HepG2 (cell line): Measurements from ENCODE around the gene UST. TPM values are rescaled to one million over a fixed set of nuclear protein-coding genes. Genes with fewer than 3 reads are reported as not detected.
A peak's percentile ranks its signal among the peaks of the same experiment; 100 is the strongest.

Source experiments
- ATAD3A ChIP-seq: sonication (generic); formaldehyde crosslinking; IDR thresholded peaks from 2 replicates; pipeline ENCODE4 v1.4.0; 2020; ENCODE audit warnings: missing genetic modification reagents
- ELF3 ChIP-seq: IDR thresholded peaks from 2 replicates; pipeline ENCODE4 v1.6.1; 2016; ENCODE audit warnings: missing genetic modification reagents, missing compliant biosample characterization
- KDM5A ChIP-seq: fragments of 200-600 bp; sonication (generic); IDR thresholded peaks from 2 replicates; pipeline ENCODE4 v1.7.0; 2018; ENCODE audit warnings: antibody characterized with exemption, mild to moderate bottlenecking, low read length, borderline replicate concordance
- PAXIP1 ChIP-seq: sonication (generic); formaldehyde crosslinking; conservative IDR thresholded peaks from 2 replicates; pipeline ENCODE4 v1.4.0; 2020; ENCODE audit warnings: mild to moderate bottlenecking, missing genetic modification reagents, moderate library complexity
- RAD51 ChIP-seq: fragments of 450-650 bp; IDR thresholded peaks from 2 replicates; pipeline ENCODE4 v1.6.1; 2016; ENCODE audit warnings: borderline replicate concordance
- RXRA ChIP-seq: sonication (generic); formaldehyde crosslinking; IDR thresholded peaks from 2 replicates; pipeline ENCODE4 v1.5.1; 2020; ENCODE audit warnings: missing genetic modification reagents
- SMAD3 ChIP-seq: sonication (generic); formaldehyde crosslinking; IDR thresholded peaks from 2 replicates; pipeline ENCODE4 v1.4.0; 2020; ENCODE audit warnings: missing genetic modification reagents
- SRSF9 ChIP-seq: fragments of 200-400 bp; formaldehyde crosslinking; IDR thresholded peaks from 2 replicates; pipeline ENCODE4 v1.6.1; 2018; ENCODE audit warnings: borderline replicate concordance, mild to moderate bottlenecking, low read depth, low read length; ENCODE audit not compliant: insufficient read depth, poor library complexity, severe bottlenecking
- ZNF407 ChIP-seq: sonication (generic); formaldehyde crosslinking; IDR thresholded peaks from one replicate; pipeline ENCODE4 v1.5.1; 2020; ENCODE audit warnings: mild to moderate bottlenecking, missing genetic modification reagents; ENCODE audit errors: not compliant biosample characterization
- ZNF589 ChIP-seq: sonication (generic); formaldehyde crosslinking; conservative IDR thresholded peaks from 2 replicates; pipeline ENCODE4 v1.8.0; 2022; ENCODE audit warnings: mild to moderate bottlenecking, moderate library complexity, missing genetic modification reagents
- ZNF605 ChIP-seq: sonication (generic); formaldehyde crosslinking; IDR thresholded peaks from 2 replicates; pipeline ENCODE4 v1.8.0; 2022; ENCODE audit warnings: mild to moderate bottlenecking, missing genetic modification reagents
- ZNF616 ChIP-seq: sonication (generic); formaldehyde crosslinking; IDR thresholded peaks from 2 replicates; pipeline ENCODE4 v1.5.0; 2020; ENCODE audit warnings: low read depth, mild to moderate bottlenecking, missing genetic modification reagents
- ZNF660 ChIP-seq: sonication (generic); formaldehyde crosslinking; IDR thresholded peaks from 2 replicates; pipeline ENCODE4 v1.5.1; 2020; ENCODE audit warnings: mild to moderate bottlenecking, low read depth, missing genetic modification reagents, borderline replicate concordance
- ZNF788 ChIP-seq: sonication (generic); formaldehyde crosslinking; IDR thresholded peaks from 2 replicates; pipeline ENCODE4 v1.5.0; 2020; ENCODE audit warnings: mild to moderate bottlenecking, missing genetic modification reagents, borderline replicate concordance
- polyA plus RNA-seq, 8 experiments: library from polyadenylated mRNA; depleted of rRNA in 3 of 8; stranded (reverse) in 7 of 8; unstranded in 1 of 8; fragments of >200 nt; fragmentation: Illumina TruSeq in 4 of 8; extraction: Trizol in 4 of 8; gene quantifications; 2 replicates each; pipeline versions ENCODE4 v1.2.1 to v1.2.3, GENCODE V29; 2011 to 2016; ENCODE audit warnings: low read depth in 4 of 8, missing spikeins in 1 of 8, mixed read lengths in 1 of 8; ENCODE audit not compliant: insufficient read depth in 1 of 8
- total RNA-seq, 5 experiments: library from RNA; depleted of rRNA; stranded (reverse); fragments of >200 nt; fragmentation: Illumina TruSeq; extraction: Trizol; gene quantifications; 2 replicates each; pipeline ENCODE4 v1.2.3, GENCODE V29; 2016; ENCODE audit warnings: low read depth in 1 of 5

The UST gene
- total and polyA plus RNA-seq, 2 of the 13 experiments (the other 11 are each of a cell fraction or from before 2014, with no cell fraction given) = 0.27 TPM; not detected in 1

GRCh38 chr6:148947621-148948444 is 201.0 kb downstream of the UST start (continued):
- TF ChIP-seq ZNF407 (CRISPR knock-in tag) = no peak
- TF ChIP-seq SMAD3 (CRISPR knock-in tag) = peak; percentile 40; the same call in 1 of the 2 replicates
- TF ChIP-seq KDM5A = no peak
- no peak for TF ChIP-seq ZNF660 (CRISPR knock-in tag)
- TF ChIP-seq ZNF788 (CRISPR knock-in tag) = no peak
- TF ChIP-seq ZNF589 (CRISPR knock-in tag) = no peak
- TF ChIP-seq RXRA (CRISPR knock-in tag) = no peak
- no peak for TF ChIP-seq ZNF616 (CRISPR knock-in tag)
- peak; percentile 29; the same call in 1 of the 2 replicates for TF ChIP-seq ELF3 (CRISPR knock-in tag)
- TF ChIP-seq RAD51 = no peak
- no peak for TF ChIP-seq ATAD3A (CRISPR knock-in tag)
- TF ChIP-seq PAXIP1 (CRISPR knock-in tag) = peak; percentile 52
- 0 out of 2 replicates have a peak, but pooled peaks have one; percentile 40 for TF ChIP-seq ZNF605
- no peak for TF ChIP-seq SRSF9
